Activated T-helper 1 cell treated with Interleukin-2 at 50 U/mL for 16 hours (primary cell): Measurements from ENCODE around the gene PCYOX1L.
"Not testable (repeated sequence)": the region's sequence is repeated elsewhere in the genome, so short reads cannot be mapped to it uniquely, and the experiment has no call there.

Experiments used
- DNase-seq: peaks from one replicate; pipeline ENCODE4 v3.0.0-alpha.2; 2020; ENCODE audit warnings: low read depth

PCYOX1L gene

DNA sequence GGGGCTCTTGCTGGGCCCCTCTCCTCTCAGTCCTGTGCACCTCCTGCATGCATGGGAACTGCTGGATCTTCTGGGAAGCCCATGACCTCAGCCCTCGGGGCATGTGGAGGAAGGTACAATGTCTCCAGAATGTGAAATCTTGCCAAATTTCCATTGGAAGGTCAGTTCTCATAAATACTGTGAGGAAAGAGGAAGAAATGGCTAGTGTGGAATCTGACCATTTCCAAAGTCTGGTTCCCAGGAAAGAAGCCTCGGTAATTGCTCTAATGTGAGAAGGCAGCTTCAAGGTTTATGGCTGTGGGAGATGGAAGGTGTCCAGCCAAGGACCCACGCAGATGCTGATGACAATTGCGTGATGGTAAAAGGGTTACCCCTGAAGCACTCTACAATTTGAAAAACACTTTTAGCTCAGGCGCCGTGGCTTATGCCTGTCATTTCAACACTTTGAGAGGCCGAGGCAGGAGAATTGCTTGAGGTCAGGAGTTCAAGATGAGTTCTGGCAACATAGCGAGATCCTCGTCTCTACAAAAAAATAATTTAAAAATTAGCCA is 29.3 kb downstream of the PCYOX1L start:
- no peak for DNase-seq

DNA sequence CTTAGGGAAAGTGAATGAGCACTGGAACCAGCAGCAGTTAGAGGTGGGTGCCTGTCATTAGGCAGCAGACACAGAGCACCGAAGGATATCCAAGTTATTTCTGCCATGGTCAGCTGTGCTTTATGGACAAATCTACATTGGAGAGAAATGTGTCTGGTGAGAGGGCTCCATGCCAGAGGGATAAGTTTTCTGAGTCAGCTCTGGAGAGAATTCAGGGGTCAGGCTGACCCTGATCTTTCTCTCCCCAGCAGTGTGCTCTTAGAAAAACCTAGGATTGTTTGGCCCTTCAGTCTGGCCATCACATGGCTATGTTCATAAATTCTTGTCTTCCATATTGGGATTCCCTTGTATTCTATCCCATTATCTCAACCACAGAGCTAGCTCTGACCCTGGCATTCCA is 30.1 kb downstream of the PCYOX1L start:
- DNase-seq = no peak

DNA sequence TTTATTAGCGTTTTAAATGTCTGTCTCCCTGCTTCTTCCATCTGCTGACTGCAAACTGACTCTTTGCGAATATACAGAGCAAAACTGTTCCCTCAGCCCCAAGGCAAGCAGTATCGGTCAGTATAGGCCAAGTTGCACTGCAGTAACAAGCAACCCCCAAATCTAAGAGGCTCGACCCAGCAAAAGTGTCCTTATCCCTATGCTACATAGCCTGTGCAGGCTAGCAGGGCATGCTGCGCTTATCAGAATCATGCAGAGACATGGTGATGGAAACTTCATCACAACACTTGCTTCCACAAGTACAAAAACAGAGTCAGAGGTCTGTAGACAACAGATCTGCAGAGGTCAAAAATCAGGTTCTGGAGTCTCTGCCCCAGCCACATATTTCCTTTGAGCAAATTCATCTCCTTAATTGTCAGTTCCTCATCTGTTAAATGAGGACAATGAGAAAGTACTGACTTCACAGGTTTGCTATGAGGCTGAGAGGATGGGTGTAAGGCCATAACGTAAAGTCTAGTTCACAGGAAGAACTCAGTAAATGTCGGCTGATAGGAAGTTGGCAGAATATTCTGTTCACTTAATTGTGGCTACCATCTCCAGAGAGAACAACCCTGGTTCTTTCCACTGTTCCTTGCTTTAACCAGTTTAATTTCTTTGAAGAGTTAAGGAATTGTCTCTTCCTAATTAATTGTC is 30.8 kb downstream of the PCYOX1L start:
- no peak for DNase-seq

DNA sequence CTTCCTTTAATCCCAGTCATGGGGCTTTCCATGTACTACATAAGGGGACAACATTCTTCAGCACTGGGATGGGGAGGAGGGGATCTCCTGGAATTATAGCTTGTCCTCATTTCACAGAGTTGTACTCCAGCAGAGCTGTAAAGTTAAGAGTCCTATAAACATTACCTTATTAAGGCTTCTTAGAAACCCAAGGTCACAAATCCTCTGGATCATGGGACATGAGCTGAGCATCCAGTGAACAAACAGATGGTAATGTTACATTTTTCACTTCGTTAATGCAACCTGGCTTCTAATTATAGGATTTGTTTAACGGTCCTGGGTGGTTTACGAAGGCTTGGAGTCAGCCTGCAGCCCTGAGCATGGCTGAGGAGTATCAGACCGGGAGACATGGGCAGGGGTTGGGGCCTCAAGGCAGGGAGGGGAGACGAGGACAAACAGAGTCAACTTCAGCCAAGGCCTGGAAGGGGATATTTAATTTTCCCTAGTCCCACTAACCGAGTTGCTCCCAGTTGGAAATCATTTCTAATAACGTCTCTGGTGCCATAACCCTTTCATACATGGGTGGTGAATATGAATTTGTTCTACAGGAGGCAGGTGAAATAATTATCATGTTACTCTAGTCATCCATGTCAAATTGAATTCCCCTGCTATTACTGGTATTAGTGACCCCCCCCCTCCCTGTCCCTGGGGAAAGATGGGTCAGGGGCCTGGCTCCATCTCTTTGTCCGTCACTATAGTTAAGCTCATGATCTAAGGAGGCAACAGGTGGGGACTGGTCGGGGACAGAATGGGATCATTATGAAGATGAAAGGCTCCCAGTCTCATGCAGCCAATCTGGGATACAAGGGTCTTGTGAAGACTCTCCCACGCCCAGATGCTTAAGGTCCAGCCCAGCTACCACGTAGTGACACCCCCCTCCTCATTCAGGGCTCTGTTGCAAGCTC is 32.0 kb downstream of the PCYOX1L start:
- DNase-seq = no peak

DNA sequence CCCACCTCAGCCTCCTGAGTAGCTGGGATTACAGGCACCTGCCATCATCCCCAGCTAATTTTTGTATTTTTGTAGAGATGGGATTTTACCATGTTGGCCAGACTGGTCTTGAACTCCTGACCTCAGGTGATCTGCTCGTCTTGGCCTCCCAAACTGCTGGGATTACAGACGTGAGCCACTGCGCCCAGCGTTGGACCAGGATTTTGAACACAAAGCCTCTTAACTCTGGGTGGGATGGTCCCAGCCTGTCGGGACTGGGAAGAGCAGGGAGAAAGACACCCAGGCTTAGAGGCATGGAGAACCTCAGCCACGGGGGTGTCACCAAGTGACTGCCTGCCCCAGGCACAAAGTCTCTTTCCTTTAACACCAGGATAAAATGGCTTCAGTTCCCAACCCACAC is 33.2 kb downstream of the PCYOX1L start:
- DNase-seq = not testable (repeated sequence)

DNA sequence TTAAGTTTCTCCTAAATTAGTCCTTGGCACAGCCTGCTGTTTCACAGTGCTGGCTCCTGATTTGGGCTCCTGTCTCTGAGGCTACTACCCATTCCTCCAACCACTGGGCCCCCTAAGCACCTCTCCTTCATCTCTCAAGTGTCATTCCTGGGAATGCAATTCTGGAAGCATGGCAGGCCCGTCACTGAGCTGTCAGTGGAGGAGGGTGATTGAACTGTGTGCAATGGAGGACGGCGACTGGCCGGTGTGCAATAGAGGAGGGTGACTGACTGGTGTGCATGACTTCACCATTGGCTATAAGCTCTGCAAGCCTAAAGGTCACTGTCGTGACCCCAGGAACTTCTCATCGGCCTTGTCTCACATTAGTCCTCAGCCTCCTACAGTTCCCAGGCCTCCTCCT is 33.7 kb downstream of the PCYOX1L start:
- no peak for DNase-seq

DNA sequence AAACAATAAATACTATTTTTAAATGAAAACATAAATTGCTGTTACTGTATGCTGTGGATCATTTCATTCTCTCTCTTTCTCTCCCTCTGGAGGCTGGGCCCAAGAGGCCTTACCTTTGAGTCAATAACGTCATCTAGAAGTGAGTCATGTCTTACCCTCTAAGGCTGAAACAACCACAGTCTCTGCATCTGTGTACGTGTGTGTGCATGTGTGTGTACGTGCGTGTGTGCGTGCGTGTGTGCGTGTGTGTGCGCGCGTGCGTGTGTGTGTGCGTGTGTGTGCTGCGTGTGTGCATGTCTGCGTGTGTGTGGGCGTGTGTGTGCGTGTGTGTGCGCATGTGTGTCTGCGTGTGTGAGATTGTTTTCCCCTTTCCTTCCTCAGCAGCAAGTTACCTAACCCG is 34.9 kb downstream of the PCYOX1L start:
- DNase-seq = no peak

DNA sequence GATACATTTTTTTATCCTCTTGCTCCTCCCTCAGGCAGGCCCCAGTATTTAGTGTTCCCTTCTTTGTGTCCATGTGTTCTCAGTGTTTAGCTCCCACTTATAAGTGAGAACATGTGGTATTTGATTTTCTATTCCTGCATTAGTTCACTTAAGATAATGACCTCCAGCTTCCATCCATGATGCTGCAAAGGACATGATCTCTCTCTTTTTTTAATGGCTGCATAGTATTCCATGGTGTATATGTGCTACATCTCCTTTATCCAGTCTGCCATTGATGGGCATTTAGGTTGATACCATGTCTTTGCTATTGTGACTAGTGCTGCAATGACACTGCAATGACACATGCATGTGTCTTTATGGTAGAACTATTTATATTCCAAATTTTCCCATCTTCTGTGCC is 37.1 kb downstream of the PCYOX1L start:
- DNase-seq = not testable (repeated sequence)

DNA sequence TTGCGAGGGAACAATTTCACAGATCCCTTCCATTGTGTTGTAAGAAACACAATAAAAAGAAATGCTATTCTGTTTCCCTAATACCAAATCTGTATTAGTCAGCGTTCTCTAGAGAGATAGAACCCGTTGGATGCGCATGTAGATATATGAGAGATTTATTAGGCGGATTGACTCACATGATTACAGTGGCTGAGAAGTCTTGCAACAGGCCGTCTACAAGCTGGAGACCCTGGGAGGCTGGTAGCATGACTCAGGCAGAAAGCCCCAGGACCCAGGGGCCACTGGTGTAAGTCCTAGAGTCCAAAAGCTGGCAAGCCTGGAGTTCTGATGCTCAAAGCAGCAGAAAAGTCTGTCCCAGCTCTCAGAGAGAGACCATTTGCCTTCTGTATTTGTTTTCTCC is 39.7 kb downstream of the PCYOX1L start:
- DNase-seq = no peak

DNA sequence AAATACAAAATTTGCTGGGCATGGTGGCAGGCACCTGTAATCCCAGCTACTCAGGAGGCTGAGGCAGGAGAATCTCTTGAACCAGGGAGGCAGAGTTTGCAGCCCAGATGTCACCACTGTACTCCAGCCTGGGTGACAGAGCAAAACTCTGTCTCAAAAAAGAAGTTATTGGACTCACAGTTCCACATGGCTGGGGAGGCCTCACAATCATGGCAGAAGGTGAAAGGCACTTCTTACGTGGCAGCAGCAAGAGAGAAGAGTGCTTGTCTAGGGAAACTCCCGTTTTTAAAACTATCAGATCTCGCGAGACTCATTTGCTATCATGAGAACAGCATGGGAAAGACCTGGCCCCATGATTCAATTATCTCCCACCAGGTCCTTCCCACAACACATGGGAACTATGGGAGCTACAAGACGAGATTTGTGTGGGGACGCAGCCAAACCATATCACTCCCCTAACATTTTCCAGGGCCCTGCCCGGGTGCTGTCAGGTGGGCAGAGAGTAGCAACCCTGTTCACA is 41.0 kb downstream of the PCYOX1L start:
- not testable (repeated sequence) for DNase-seq

DNA sequence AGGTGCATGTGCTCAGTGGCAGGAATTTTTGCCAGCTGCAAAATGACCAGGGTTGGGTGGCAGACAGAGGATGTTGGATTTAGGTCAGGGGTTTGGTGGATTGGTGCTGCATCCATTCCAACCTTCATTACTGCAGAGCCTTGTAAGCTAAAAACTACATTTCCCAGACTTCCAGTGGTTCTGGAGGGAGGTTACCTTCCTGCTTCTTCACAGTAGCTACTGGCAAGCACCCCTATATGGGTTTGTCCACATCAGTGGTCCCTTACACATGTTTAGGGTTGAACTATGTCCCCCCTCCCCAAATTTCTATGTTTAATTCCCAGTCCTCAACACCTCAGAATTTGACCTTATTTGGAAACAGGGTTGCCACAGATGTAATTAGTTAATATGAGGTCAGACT is 41.9 kb downstream of the PCYOX1L start:
- DNase-seq = no peak

DNA sequence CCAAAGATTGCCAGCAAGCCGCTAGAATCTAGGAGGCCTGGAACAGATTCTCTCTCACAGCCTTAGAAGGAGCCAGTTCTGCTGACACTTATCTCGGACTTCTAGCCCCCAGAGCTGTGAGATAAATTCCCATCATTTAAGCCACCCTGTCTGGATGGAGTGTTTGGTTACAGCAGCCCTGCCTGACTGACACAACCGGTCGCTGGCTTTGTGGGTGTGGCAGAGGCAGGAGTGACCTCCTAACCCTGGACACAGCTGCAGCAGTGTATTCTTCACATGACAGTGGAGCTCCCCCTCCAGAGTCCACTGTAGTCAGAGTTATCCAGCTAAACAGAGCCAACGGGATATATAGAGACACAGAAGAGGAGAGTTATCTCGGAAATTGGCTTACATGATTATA is 42.5 kb downstream of the PCYOX1L start:
- no peak for DNase-seq

DNA sequence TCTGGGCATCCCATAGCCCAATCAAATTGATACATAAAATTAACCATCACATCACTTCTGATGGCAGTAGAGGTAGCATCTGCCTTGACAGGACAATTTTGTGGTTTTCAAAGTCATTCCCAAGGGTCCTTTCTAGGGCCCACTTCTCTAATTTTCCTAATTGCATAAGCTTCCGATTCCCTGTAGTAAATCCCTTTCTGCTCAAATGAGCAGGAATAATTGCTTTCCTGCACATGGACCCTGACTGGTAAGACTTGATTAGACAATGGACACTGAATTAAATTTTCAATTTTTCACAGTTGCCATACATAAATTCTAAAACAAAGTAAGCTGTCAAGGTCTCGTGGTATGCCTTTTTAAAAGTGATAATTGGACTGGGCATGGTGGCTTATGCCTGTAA is 43.2 kb downstream of the PCYOX1L start:
- DNase-seq = no peak

DNA sequence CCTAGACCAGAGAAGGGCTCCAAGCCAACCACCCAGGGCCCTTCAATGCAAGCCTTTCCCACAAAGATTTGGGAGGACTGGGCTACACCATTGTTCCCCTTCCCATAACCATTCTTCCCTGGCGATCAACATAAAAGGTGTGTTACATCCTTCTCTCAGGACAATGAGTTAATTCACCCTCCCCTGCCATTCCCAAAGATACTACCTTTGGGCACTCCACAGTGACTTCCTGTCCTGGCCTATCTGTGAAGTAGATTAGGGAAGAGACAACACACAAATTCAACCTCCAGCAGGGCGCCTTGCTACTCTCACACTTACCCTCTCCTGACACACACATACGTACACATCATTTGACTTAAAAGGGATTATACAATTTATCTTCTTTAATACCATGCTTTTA is 44.4 kb downstream of the PCYOX1L start:
- DNase-seq = no peak

DNA sequence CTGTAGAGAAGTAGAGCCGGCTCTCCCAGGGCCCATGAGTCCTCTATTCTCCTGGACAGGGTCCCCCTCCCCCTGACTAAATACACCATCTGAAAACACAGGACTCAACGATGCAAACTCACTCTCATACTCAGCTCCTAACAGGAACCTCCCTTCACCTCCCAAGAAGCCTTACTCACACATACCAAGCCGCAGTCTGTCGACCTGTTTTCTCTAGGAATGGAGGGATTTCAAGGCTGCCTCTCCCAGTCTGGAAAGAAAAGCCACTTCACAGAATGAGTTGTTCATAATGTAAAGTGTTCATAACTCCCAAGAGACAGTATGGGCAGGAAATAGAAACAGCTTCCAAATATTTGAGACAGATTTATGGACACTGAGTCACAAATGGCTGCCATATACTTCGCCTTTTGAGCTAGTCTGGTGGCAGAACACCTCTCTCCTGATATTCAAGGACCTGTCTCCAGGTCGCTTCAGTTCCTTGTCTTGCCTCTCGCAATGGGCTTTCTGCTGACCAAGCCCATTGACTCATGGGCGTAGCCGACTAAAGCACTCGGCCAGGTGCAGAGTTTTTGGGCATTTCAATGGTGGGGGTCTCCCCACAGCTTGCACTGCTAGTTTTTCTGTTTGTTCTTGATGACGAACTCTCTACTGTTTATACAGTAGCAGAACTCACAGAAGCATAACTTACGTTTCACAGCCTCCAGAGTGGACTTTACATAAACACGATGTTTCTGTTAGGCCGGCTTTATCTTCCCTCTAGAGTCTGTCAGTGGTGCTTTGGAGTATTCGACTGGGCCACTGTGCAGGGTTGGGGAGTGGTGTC is 46.3 kb downstream of the PCYOX1L start:
- no peak for DNase-seq

DNA sequence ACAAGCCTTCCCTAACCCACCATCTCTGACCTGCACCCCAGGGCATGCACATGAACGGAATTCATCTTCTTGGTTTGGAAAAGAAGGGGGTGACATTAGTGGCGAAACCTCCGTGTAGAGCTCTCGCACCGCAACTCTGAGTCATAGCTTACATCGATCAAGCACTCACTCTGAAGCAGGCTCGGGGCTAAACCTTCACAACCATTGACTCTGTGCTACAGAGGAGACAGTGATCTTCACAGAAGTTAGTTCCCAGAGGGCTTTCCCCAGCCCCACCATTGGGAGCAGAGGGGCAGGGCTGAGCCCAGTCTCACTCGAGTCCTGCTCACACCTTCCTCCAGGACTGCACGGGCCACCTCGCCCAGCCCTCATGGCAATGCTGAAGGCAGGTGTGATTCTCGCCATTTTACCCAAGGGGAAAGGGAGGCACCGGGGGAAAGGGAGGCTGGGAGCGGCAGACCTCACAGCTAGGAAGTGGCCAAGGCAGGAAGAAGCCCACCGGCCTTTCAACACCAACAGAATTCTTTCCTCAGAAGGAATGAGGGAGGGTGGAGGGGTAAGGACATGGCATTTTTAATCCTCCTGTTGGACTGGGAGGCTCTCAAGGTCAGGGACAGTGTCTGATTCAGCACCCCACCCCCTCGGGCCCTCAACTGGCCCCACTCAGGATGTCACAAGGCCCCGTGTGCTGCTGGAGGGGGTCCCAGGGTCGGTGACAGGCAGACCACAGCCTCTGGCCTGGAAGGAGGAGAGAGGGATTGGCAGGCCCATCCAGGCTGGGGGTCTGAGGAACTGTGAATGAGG is 47.1 kb downstream of the PCYOX1L start:
- no peak for DNase-seq

DNA sequence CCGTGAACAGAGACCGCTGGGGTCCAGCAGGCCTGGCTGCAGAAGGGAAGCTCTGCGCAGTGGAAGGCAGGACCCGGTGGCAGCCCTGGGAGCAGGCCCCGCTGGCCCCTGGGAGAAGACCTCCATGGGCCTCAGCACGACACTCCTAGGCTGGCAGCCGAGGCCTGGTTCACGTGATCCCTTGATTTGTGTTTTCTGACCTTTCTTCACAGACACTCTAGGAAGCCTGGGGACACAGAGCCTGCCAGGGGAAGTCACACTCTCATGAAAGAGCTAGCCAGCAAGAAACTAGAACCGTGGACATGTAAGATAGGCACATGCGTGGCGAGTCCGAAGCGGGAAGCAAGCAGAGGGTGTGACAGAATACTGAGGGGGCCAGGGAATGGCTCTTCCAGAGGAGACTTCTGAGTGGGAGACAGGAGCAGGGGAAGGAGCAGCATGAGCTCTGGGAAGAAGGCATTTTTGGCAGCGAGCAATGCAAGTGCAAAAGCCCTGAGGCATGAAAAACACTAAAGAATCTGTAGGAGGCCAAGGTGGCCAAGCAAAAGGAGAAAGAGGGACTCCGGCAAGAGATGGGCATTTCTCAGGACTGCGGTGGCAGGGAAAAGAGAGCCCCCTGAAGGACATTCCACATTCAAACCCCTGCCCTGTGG is 47.8 kb downstream of the PCYOX1L start:
- DNase-seq = no peak

DNA sequence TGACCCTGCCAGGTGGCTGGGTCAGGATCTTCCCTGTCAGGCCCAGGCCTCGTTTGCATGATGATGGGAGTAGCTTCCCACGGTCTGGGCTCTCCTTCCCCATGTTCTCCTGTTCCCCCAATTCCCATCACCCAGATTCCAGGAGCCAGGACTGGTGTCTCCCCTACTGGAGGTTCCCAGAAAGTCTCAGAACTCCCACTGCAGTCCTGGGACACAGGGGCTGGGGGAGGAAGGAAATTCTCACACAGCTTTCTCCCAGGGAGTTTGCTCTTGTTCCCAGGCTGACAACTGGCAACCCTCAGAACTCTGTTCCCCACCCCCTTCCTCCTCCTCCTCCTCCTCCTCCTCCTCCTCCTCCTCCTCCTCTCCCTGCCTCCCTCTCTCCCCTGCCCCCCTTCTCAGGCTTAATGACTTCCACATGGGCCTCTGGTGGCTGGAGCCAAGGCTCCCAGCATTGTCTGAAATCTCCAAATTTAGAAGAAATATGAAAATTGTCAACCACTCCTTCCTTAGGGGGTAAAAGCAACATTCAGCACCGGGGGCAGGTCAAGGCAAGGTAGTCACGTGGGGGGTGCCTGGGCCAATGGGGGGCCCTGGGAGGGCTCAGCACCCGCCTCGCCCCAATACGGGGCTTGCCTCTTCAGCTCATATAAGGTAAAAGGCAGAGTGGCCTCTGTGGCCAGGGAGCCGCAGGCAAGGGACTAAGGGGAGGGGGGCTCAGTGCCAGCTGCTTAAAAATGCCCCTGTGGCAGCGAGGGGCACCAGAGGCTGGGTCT is 48.5 kb downstream of the PCYOX1L start:
- DNase-seq = no peak

DNA sequence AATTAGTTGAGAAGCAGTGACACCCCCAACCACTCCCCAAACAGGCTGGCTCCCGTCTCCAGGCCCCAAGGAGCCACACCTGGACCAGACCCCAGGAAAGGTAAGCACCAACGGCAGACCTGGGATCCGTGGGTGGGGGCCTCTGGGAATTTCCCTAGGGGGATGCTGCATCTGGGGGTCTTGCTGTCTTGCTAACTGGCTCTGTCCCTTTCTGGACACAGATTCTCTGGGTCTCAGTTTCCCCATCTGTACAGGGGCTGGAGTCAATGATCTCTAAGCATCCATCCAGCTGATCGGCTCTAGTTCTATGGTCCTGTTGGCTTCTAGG is 49.1 kb downstream of the PCYOX1L start:
- DNase-seq = no peak
